ENCODE data around the gene MTX3.

DNA sequence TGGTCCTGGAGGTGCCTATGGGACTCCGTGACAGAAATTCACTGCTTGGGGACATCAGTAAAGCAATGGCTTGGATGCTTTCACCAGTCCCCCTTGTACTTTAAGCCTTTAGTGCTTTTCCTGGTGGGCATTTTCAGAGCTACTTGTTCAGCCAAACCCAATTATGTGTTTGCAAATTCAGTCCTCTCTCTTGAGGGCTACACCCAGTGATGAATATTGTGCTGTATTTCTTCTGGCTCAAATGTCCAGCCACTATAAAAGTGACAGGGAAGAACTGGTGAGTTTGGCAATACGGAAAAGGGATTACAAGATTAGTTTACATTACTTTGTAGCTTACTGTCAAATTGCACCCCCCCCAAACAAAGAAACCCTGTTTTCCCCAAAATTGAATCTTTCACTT lies 48.6 kb upstream of the MTX3 start:
- TF ChIP-seq CTCF (IDR thresholded peaks at IDR 0.05), result no peak
- no peak for TF ChIP-seq POLR2A (IDR thresholded peaks at IDR 0.05)
